ENCODE measurements around the gene F7.

GRCh38 chr13:113119822-113120189, 14.2 kb downstream of the F7 start:
- TF ChIP-seq CTCF (IDR thresholded peaks at IDR 0.05) (no peak), POLR2A (IDR thresholded peaks at IDR 0.05) (no peak), EP300 (IDR thresholded peaks at IDR 0.05) (no peak)
